Adrenal gland (tissue), 12 donors: ENCODE measurements around the gene PRRC2B. TPM values are rescaled to one million over a fixed set of nuclear protein-coding genes. Genes with fewer than 3 reads are reported as not detected.

Experiments used
- DNase-seq, 7 donors: peaks; one replicate each; pipeline ENCODE4 v3.0.0-alpha.2; 2019 to 2020
- H3K27ac ChIP-seq, 5 donors: fragments of 200-600 bp; sonication (generic) in 4 of 5; 1 replicate in 3 of 5; 2 replicates in 2 of 5; pipeline versions ENCODE4 v1.5.1 to v1.8.0; 2016 to 2020; ENCODE audit warnings: mild to moderate bottlenecking in 1 of 5
- H3K27me3 ChIP-seq: fragments of 200-600 bp; 2 replicates; pipeline ENCODE4 v1.8.0; 2021
- H3K36me3 ChIP-seq, 2 donors: fragments of 200-600 bp; replicated peaks in 1 of 2; 1 replicate in 1 of 2; 2 replicates in 1 of 2; pipeline versions ENCODE4 v1.5.1 to v1.8.0; 2018 to 2022
- H3K4me1 ChIP-seq, 2 donors: fragments of 200-600 bp; replicated peaks in 1 of 2; 1 replicate in 1 of 2; 2 replicates in 1 of 2; pipeline versions ENCODE4 v1.5.1 to v1.8.0; 2018 to 2021
- H3K4me3 ChIP-seq, 4 donors: fragments of 200-600 bp; sonication (generic) in 3 of 4; one replicate each; pipeline ENCODE4 v1.5.1; 2016 to 2018
- H3K9me3 ChIP-seq, 3 donors: fragments of 200-600 bp; sonication (generic) in 1 of 3; replicated peaks in 1 of 3; 1 replicate in 2 of 3; 2 replicates in 1 of 3; pipeline versions ENCODE4 v1.5.1 to v1.8.0; 2016 to 2021
- CTCF ChIP-seq, 6 experiments: fragments of 450-650 bp in 4 of 6; fragments of 200-600 bp in 2 of 6; sonication (generic) in 1 of 6; IDR thresholded peaks; 1 replicate in 5 of 6; 2 replicates in 1 of 6; pipeline versions ENCODE4 v1.5.1 to v1.8.0; 2016 to 2021; ENCODE audit warnings: antibody characterized with exemption in 6 of 6, mild to moderate bottlenecking in 2 of 6, moderate library complexity in 1 of 6
- POLR2A ChIP-seq, 2 donors: fragments of 450-650 bp; IDR thresholded peaks; one replicate each; pipeline ENCODE4 v1.6.1; 2017; ENCODE audit warnings: antibody characterized with exemption in 2 of 2, mild to moderate bottlenecking in 2 of 2, moderate library complexity in 1 of 2
- WGBS, 4 donors: extraction: QIAGEN DNeasy Blood & Tissue Kit in 2 of 4; methylation state at CpG; one replicate each; pipeline versions ENCODE4 v1.1.5 to v1.1.7; 2013 to 2017; 5-methylcytosine and 5-hydroxymethylcytosine counted together
- intact Hi-C, 2 donors: fragments of 100-400 bp; cut with DNase I; formaldehyde crosslinking; loops; one replicate each; pipeline versions ENCODE4 v1.14.1 to v1.15.0; 2022 to 2023
- polyA plus RNA-seq, 3 donors: library from polyadenylated mRNA; stranded (reverse); fragments of 200-250 nt in 2 of 3; fragments of 350-450 nt in 1 of 3; fragmentation: Illumina TruSeq in 1 of 3; extraction: RNeasy Lipid Tissue Mini Kit (QIAGEN cat#74804) in 1 of 3; gene quantifications; one replicate each; pipeline ENCODE4 v1.2.3, GENCODE V29; 2013 to 2014
- total RNA-seq, 9 donors: library from RNA; depleted of rRNA in 4 of 9; stranded (reverse); fragments of >200 nt in 4 of 9; fragments of 120-200 nt in 1 of 9; fragmentation: NEBNext Ultra II Directional in 1 of 9; extraction: Animal tissue kit (Norgen Biotek cat#: 25700) in 1 of 9; gene quantifications; one replicate each; pipeline versions ENCODE4 v1.1.0 to v1.2.4, GENCODE V29; 2013 to 2023
- donor health status: healthy with polysubstance abuse.
- donor health status: Bipolar disorder and iron deficiency.
- donor health status: DM: yes; HTN: yes; CAD: no.
- donor health status: DM: no; HTN: no; CAD: no.
- donor health status: DM: no; HTN: no; CAD: no.
- donor health status: DM: yes; HTN: yes; CAD: no.

The PRRC2B gene
- total and polyA plus RNA-seq, 12 donors = 42.3 to 255 (median 145) TPM

- H3K27ac ChIP-seq = no peak overlapping the region
- H3K4me3 ChIP-seq = no peak overlapping the region
- no peak for TF ChIP-seq CTCF (IDR thresholded peaks at IDR 0.05)
- no peak for TF ChIP-seq POLR2A (IDR thresholded peaks at IDR 0.05)
- 85 to 90% (median 89%) methylated on average over 11 of the region's 11 CpGs for WGBS, 4 donors
- H3K9me3 ChIP-seq = no peaks in the 10 kb centered on the region
- intact Hi-C loops = no loop called here
- peaks cover 0 to 82% of the 10 kb centered on the region in 2 donors for H3K36me3 ChIP-seq
- H3K4me1 ChIP-seq = peaks cover 0 to 11% of the 10 kb centered on the region in 2 donors
- DNase-seq = no peak
- H3K27me3 ChIP-seq = no peaks in the 10 kb centered on the region
Observed at GRCh38 chr9:131446276-131446675, 52.4 kb downstream of the PRRC2B start.

GRCh38 chr9:131447148-131447547, 53.3 kb downstream of the PRRC2B start:
- Histone ChIP-seq H3K4me1 (peaks cover 0 to 6% of the 10 kb centered on the region in 2 donors), H3K36me3 (peaks cover 0 to 83% of the 10 kb centered on the region in 2 donors), H3K27ac (no peak overlapping the region), H3K4me3 (no peak overlapping the region), H3K9me3 (no peaks in the 10 kb centered on the region), H3K27me3 (no peaks in the 10 kb centered on the region)
- intact Hi-C loops = no loop called here
- TF ChIP-seq CTCF (IDR thresholded peaks at IDR 0.05) (no peak), POLR2A (IDR thresholded peaks at IDR 0.05) (no peak)
- WGBS, 4 donors = 65 to 77% (median 68%) methylated on average over 8 of the region's 8 CpGs
- no peak for DNase-seq

GRCh38 chr9:131447600-131447999, 53.7 kb downstream of the PRRC2B start:
- WGBS, 4 donors = 89 to 91% (median 90%) methylated on average over 14 of the region's 14 CpGs
- Histone ChIP-seq H3K27ac (no peak overlapping the region), H3K9me3 (no peaks in the 10 kb centered on the region), H3K36me3 (peaks cover 0 to 82% of the 10 kb centered on the region in 2 donors), H3K4me1 (peaks cover 0 to 2% of the 10 kb centered on the region in 2 donors), H3K4me3 (no peak overlapping the region), H3K27me3 (no peaks in the 10 kb centered on the region)
- intact Hi-C loops = no loop called here
- DNase-seq = no peak
- TF ChIP-seq CTCF (IDR thresholded peaks at IDR 0.05) = no peak
- TF ChIP-seq POLR2A (IDR thresholded peaks at IDR 0.05) = no peak

GRCh38 chr9:131448818-131449217, 54.9 kb downstream of the PRRC2B start:
- Histone ChIP-seq H3K27ac (peak overlapping the region in 1 of 5 donors; percentile 7), H3K4me3 (no peak overlapping the region), H3K27me3 (no peaks in the 10 kb centered on the region), H3K9me3 (no peaks in the 10 kb centered on the region), H3K4me1 (no peaks in the 10 kb centered on the region), H3K36me3 (peaks cover 0 to 85% of the 10 kb centered on the region in 2 donors)
- intact Hi-C loops = no loop called here
- 91 to 96% (median 92%) methylated on average over 3 of the region's 3 CpGs for WGBS, 4 donors
- TF ChIP-seq CTCF (IDR thresholded peaks at IDR 0.05) (no peak), POLR2A (IDR thresholded peaks at IDR 0.05) (no peak)
- no peak for DNase-seq
